PC-3 (cell line): ENCODE measurements around the gene TCERG1L.

Experiments
- EZH2 ChIP-seq: fragments of 300-600 bp; sonication (generic); IDR thresholded peaks from one replicate; pipeline ENCODE4 v1.6.1; 2017; ENCODE audit warnings: antibody characterized with exemption, mild to moderate bottlenecking, low read length; ENCODE audit not compliant: unreplicated experiment
- EZH2phosphoT487 ChIP-seq: fragments of 300-600 bp; sonication (generic); IDR thresholded peaks from 2 replicates; pipeline ENCODE4 v1.6.1; 2018; ENCODE audit warnings: mild to moderate bottlenecking, antibody characterized with exemption, low read length, borderline replicate concordance
- TF ChIP-seq, protein P1 (sequence below): fragments of 300-600 bp; sonication (generic); conservative IDR thresholded peaks from 2 replicates; pipeline ENCODE4 v1.5.1; 2017; ENCODE audit warnings: antibody characterized with exemption, low read depth, mild to moderate bottlenecking, low read length

- TF ChIP-seq, protein P1, sequence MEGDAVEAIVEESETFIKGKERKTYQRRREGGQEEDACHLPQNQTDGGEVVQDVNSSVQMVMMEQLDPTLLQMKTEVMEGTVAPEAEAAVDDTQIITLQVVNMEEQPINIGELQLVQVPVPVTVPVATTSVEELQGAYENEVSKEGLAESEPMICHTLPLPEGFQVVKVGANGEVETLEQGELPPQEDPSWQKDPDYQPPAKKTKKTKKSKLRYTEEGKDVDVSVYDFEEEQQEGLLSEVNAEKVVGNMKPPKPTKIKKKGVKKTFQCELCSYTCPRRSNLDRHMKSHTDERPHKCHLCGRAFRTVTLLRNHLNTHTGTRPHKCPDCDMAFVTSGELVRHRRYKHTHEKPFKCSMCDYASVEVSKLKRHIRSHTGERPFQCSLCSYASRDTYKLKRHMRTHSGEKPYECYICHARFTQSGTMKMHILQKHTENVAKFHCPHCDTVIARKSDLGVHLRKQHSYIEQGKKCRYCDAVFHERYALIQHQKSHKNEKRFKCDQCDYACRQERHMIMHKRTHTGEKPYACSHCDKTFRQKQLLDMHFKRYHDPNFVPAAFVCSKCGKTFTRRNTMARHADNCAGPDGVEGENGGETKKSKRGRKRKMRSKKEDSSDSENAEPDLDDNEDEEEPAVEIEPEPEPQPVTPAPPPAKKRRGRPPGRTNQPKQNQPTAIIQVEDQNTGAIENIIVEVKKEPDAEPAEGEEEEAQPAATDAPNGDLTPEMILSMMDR, result no peak
- no peak for TF ChIP-seq EZH2
- no peak for TF ChIP-seq EZH2phosphoT487
Observed at GRCh38 chr10:131206111-131206995, 105.2 kb downstream of the TCERG1L start.
